Left ventricle myocardium inferior (tissue), 1 donor: ENCODE measurements around the gene PLEKHG4B. TPM values are rescaled to one million over a fixed set of nuclear protein-coding genes. Genes with fewer than 3 reads are reported as not detected.

Source experiments
- DNase-seq: peaks from one replicate; pipeline ENCODE4 v3.0.0-alpha.2; 2020
- H3K27ac ChIP-seq: fragments of 200-600 bp; replicated peaks from 2 replicates; pipeline ENCODE4 v1.8.0; 2021
- H3K27me3 ChIP-seq: fragments of 200-600 bp; 2 replicates; pipeline ENCODE4 v1.8.0; 2021; ENCODE audit warnings: low read depth
- H3K36me3 ChIP-seq: fragments of 200-600 bp; 2 replicates; pipeline ENCODE4 v1.8.0; 2021
- H3K4me1 ChIP-seq: fragments of 200-600 bp; 2 replicates; pipeline ENCODE4 v1.8.0; 2021
- H3K4me3 ChIP-seq: fragments of 200-600 bp; 2 replicates; pipeline ENCODE4 v1.8.0; 2021; ENCODE audit warnings: mild to moderate bottlenecking, moderate library complexity
- H3K9me3 ChIP-seq: fragments of 200-600 bp; replicated peaks from 2 replicates; pipeline ENCODE4 v1.8.0; 2021
- intact Hi-C: fragments of 100-400 bp; cut with micrococcal nuclease; formaldehyde crosslinking; loops from one replicate; pipeline ENCODE4 v1.11.0; 2022
- total RNA-seq: library from RNA; stranded (reverse); fragmentation: NEBNext Ultra II Directional; extraction: Animal tissue kit (Norgen Biotek cat#: 25700); gene quantifications from one replicate; pipeline ENCODE4 v1.2.1, GENCODE V29; 2021
- TF ChIP-seq, protein P1 (sequence below): fragments of 200-600 bp; IDR thresholded peaks from 2 replicates; pipeline ENCODE4 v1.8.0; 2021; ENCODE audit warnings: antibody characterized with exemption, mild to moderate bottlenecking, borderline replicate concordance
- donor health status: DM: no; HTN: yes; CAD: no; lungs with severe emphysema.

The PLEKHG4B gene
- total RNA-seq, 1 donor from 2014 or later, result not detected

DNA sequence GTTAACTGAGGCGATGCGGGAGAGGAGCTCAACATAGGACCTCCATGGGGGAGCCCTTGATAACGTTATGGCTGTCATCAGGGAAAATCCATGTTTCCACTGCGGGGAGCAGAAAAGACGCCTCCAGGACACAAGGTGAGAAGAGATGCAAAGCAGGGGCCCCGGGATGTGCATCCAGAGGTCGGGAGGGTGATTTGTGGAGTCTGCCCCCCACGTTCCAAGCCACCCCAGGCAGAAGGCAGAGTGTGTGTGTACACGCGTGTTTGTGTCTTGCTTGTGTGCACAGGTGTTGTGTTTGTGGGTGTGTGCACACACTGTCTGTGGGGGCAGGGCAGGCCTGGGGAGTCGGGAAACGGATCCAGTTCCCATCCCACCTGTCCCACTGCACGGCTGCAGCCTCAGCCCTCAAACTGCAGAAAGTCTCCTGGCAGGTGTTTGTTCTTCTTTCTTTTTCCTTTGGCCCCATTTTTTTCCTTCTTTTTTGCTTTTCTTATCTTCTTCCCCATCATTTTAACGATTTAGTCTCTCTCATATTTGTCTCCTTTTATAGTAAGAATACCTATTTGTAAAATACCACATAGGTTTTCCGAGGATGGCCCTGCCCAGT is 17.4 kb upstream of the PLEKHG4B start:
- H3K36me3 ChIP-seq, result no peaks in the 10 kb centered on the region
- no peak overlapping the region for H3K27ac ChIP-seq
- H3K27me3 ChIP-seq, result peaks cover 50% of the 10 kb centered on the region
- H3K4me3 ChIP-seq, result no peak overlapping the region
- H3K9me3 ChIP-seq, result no peaks in the 10 kb centered on the region
- no peak for DNase-seq
- no peaks in the 10 kb centered on the region for H3K4me1 ChIP-seq
- TF ChIP-seq, protein P1, sequence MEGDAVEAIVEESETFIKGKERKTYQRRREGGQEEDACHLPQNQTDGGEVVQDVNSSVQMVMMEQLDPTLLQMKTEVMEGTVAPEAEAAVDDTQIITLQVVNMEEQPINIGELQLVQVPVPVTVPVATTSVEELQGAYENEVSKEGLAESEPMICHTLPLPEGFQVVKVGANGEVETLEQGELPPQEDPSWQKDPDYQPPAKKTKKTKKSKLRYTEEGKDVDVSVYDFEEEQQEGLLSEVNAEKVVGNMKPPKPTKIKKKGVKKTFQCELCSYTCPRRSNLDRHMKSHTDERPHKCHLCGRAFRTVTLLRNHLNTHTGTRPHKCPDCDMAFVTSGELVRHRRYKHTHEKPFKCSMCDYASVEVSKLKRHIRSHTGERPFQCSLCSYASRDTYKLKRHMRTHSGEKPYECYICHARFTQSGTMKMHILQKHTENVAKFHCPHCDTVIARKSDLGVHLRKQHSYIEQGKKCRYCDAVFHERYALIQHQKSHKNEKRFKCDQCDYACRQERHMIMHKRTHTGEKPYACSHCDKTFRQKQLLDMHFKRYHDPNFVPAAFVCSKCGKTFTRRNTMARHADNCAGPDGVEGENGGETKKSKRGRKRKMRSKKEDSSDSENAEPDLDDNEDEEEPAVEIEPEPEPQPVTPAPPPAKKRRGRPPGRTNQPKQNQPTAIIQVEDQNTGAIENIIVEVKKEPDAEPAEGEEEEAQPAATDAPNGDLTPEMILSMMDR, result no peak
- intact Hi-C loops, result no loop called here

DNA sequence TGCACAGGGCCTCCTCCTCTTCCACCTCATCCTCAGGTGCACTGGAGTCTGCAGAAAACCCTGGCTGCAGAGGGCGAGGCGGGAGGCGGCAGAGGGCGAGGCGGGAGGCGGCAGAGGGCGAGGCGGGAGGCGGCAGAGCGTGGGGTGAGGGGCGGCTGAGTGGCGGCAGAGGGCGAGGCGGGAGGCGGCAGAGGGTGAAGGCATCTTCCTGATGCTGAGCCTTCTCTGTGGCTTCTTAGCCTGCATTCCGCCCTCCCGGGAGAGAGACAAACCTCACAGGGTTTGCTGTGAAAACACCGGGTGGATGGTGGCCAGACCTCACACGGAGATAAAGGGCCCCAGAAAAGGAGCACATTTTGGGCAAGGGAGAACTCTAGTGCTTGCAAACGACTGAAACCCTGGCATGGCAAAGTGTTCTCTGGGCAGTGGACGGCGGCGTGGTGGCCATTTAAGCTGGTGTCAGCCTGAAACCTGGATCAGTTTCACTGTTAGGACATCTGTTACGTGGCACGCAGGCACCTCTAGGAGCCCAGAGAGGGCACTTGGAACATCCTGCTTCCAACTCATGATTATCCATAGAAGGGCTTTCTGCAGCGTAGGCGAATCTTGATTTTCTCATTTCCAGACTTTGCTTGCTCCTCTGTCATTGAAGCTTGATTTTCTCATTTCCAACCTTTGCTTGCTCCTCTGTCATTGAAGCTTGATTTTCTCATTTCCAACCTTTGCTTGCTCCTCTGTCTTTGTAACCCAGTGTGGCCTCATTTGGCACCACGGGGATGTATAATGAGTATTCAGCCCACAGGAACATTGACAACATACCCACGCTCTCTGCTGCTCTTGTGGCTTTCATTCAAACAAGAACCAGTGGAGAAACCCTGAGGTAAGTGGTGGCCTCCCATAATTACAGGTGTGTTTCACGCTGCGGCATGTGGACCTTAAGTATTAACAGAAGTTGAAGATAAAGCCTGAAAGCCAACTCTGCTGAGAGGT is 16.3 kb upstream of the PLEKHG4B start:
- no peaks in the 10 kb centered on the region for H3K9me3 ChIP-seq
- intact Hi-C loops, result no loop called here
- H3K4me3 ChIP-seq, result no peak overlapping the region
- no peak for DNase-seq
- H3K4me1 ChIP-seq, result no peaks in the 10 kb centered on the region
- TF ChIP-seq, protein P1, result no peak
- H3K27ac ChIP-seq, result no peak overlapping the region
- peaks cover 50% of the 10 kb centered on the region for H3K27me3 ChIP-seq
- no peaks in the 10 kb centered on the region for H3K36me3 ChIP-seq

DNA sequence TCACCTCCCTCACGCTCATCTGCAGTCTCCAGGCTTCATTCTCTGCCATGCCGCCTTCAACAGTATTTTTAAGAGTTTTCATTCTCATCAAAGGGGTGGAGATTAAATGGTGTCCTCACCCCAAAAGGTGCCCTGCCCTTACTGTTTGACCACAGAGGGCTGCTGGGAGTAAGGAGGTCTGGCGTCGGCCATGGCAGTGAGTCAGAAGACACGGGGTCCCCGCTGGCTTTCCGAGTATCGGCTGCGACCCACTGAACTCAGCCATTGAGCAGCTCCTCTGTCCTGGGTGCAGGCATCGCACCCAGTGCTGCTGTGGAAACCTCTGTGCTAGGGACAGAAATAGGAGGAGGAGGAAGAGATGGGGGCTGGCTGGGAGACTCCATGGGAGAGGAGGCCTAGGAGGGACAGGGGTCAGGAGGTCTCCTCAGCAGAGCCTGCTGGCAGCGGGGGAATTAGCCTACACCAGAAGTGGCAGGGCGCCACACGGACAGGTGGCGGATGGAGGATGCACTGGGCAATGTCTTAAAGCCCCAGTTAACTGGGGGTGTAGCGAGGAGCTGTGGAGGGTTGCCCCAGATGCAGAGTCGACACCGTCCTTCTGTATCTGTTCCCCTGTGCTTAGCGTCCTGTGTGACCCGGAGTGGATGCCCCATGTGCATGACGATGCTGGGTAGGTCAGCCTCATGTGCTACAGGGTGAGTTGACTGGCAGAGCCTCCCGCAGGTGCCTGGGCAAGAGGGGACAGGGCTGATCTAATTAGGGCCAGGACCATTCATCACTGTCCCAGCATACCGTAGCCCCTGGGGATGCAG is 15.4 kb upstream of the PLEKHG4B start:
- Histone ChIP-seq H3K27me3 (peaks cover 55% of the 10 kb centered on the region), H3K9me3 (no peaks in the 10 kb centered on the region), H3K4me1 (no peaks in the 10 kb centered on the region), H3K36me3 (no peaks in the 10 kb centered on the region), H3K4me3 (no peak overlapping the region), H3K27ac (no peak overlapping the region)
- intact Hi-C loops, result no loop called here
- TF ChIP-seq, protein P1, result no peak
- DNase-seq, result no peak

- Histone ChIP-seq H3K27ac (no peak overlapping the region), H3K9me3 (no peaks in the 10 kb centered on the region), H3K27me3 (peaks cover 61% of the 10 kb centered on the region), H3K4me1 (no peaks in the 10 kb centered on the region), H3K4me3 (no peak overlapping the region), H3K36me3 (no peaks in the 10 kb centered on the region)
- no peak for DNase-seq
- TF ChIP-seq, protein P1, result no peak
- intact Hi-C loops, result no loop called here
Measured at GRCh38 chr5:77170-77501, 14.8 kb upstream of the PLEKHG4B start.

- no peaks in the 10 kb centered on the region for H3K36me3 ChIP-seq
- peaks cover 63% of the 10 kb centered on the region for H3K27me3 ChIP-seq
- no peak overlapping the region for H3K4me3 ChIP-seq
- no peaks in the 10 kb centered on the region for H3K9me3 ChIP-seq
- no peak for DNase-seq
- TF ChIP-seq, protein P1, result no peak
- no peak overlapping the region for H3K27ac ChIP-seq
- H3K4me1 ChIP-seq, result no peaks in the 10 kb centered on the region
- intact Hi-C loops, result no loop called here
Measured at GRCh38 chr5:77546-77945, 14.4 kb upstream of the PLEKHG4B start.
